ENCODE measurements around the gene FYB2.

Gene FYB2

GRCh38 chr1:56819387-56819899 lies at the start of gene FYB2:
FYB2 (minus strand) TSS chr1:56819404; CDS start chr1:56819290, 114 bp downstream.
- no peak for DNase-seq

- DNase-seq = no peak
These were observed 49.6 kb upstream of the FYB2 start for GRCh38 chr1:56868761-56869160.

- DNase-seq = no peak
These were observed 48.3 kb upstream of the FYB2 start for GRCh38 chr1:56867491-56867890.

- no peak for DNase-seq
These were observed 47.5 kb upstream of the FYB2 start for GRCh38 chr1:56866656-56867055.

GRCh38 chr1:56864430-56864829 lies 45.2 kb upstream of the FYB2 start:
- no peak for DNase-seq

- no peak for DNase-seq
These were observed 44.2 kb upstream of the FYB2 start for GRCh38 chr1:56863265-56863992.

GRCh38 chr1:56859287-56859686 lies 40.1 kb upstream of the FYB2 start:
- DNase-seq = no peak

GRCh38 chr1:56856186-56856585 lies 37.0 kb upstream of the FYB2 start:
- DNase-seq = no peak

- no peak for DNase-seq
These were observed 36.0 kb upstream of the FYB2 start for GRCh38 chr1:56855190-56855589.

- no peak for DNase-seq
These were observed 35.4 kb upstream of the FYB2 start, which contains the start of gene C8A for GRCh38 chr1:56854521-56855099. C8A (plus strand) TSS chr1:56854797; CDS start chr1:56854902, 105 bp downstream.

GRCh38 chr1:56852476-56852875 lies 33.3 kb upstream of the FYB2 start:
- no peak for DNase-seq

- DNase-seq = no peak
These were observed 31.7 kb upstream of the FYB2 start for GRCh38 chr1:56850922-56851321.

GRCh38 chr1:56850411-56850810 lies 31.2 kb upstream of the FYB2 start:
- no peak for DNase-seq

GRCh38 chr1:56849750-56850149 lies 30.5 kb upstream of the FYB2 start:
- no peak for DNase-seq

- no peak for DNase-seq
These were observed 26.1 kb upstream of the FYB2 start for GRCh38 chr1:56845343-56845742.

- no peak for DNase-seq
These were observed 25.4 kb upstream of the FYB2 start for GRCh38 chr1:56844545-56845136.

- no peak for DNase-seq
These were observed 24.3 kb upstream of the FYB2 start for GRCh38 chr1:56843544-56843943.

GRCh38 chr1:56838759-56839158 lies 19.6 kb upstream of the FYB2 start:
- DNase-seq = no peak

- no peak for DNase-seq
These were observed 18.2 kb upstream of the FYB2 start for GRCh38 chr1:56837244-56837939.

GRCh38 chr1:56836359-56836758 lies 17.2 kb upstream of the FYB2 start:
- no peak for DNase-seq

- DNase-seq = no peak
These were observed 16.5 kb upstream of the FYB2 start for GRCh38 chr1:56835657-56836056.

- DNase-seq = no peak
These were observed 15.1 kb upstream of the FYB2 start for GRCh38 chr1:56834137-56834900.

GRCh38 chr1:56833088-56833487 lies 13.9 kb upstream of the FYB2 start:
- no peak for DNase-seq

Data from GDM1 (cell line).